Esophagus squamous epithelium (tissue), 4 donors: ENCODE measurements around the gene DLG2.

Experiments used
- CTCF ChIP-seq, 6 experiments: fragments of 450-650 bp in 4 of 6; fragments of 200-600 bp in 2 of 6; sonication (generic) in 2 of 6; IDR thresholded peaks; one replicate each; pipeline ENCODE4 v1.5.1; 2016 to 2019; ENCODE audit warnings: antibody characterized with exemption in 6 of 6, mild to moderate bottlenecking in 4 of 6, moderate library complexity in 4 of 6
- POLR2A ChIP-seq, 4 donors: fragments of 450-650 bp; IDR thresholded peaks; one replicate each; pipeline ENCODE4 v1.6.1; 2017; ENCODE audit warnings: antibody characterized with exemption in 4 of 4, mild to moderate bottlenecking in 4 of 4, moderate library complexity in 3 of 4

- TF ChIP-seq POLR2A (IDR thresholded peaks at IDR 0.05) (no peak), CTCF (IDR thresholded peaks at IDR 0.05) (no peak)
Observed at GRCh38 chr11:84853841-84854497, 773.2 kb downstream of the DLG2 start.
